Measurements from ENCODE around the gene CD300A.

Gene CD300A

GRCh38 chr17:74455025-74455545, 11.3 kb upstream of the CD300A start:
- H3K27ac Mint-ChIP-seq, result no peak overlapping the region
- no peaks in the 10 kb centered on the region for H3K9me3 Mint-ChIP-seq
- peaks cover 28% of the 10 kb centered on the region for H3K4me1 Mint-ChIP-seq (ENCODE audit: low read depth)
- H3K4me3 Mint-ChIP-seq, result no peak overlapping the region
- DNase-seq (ENCODE audit: low spot score), result no peak
- peaks cover 12% of the 10 kb centered on the region for H3K27me3 Mint-ChIP-seq (ENCODE audit: low read depth)
- no peaks in the 10 kb centered on the region for H3K36me3 Mint-ChIP-seq (ENCODE audit: low read depth)

DNA sequence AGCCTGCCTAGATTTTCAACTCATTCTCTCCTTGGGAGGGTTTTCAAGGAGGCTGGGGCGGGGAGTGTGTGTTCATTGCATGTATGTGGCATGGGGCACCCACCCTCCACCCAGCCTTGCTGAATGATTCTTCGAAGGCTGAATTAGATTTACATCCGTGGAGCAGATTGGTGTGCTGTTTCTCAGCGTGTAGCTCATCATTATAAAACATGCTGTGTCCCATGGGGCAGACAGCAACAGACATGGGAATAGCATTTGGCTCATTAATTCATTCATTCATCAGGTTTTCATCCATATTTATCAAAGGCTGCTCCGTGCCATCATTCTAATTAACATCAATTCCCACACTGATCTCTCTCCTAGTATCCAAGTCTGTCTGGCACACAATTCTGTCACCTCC, 10.6 kb upstream of the CD300A start:
- Mint-ChIP-seq H3K27ac (no peak overlapping the region), H3K27me3 (ENCODE audit: low read depth) (peaks cover 14% of the 10 kb centered on the region), H3K4me1 (ENCODE audit: low read depth) (peaks cover 29% of the 10 kb centered on the region), H3K9me3 (no peaks in the 10 kb centered on the region), H3K4me3 (no peak overlapping the region), H3K36me3 (ENCODE audit: low read depth) (no peaks in the 10 kb centered on the region)
- DNase-seq (ENCODE audit: low spot score), result no peak

DNA sequence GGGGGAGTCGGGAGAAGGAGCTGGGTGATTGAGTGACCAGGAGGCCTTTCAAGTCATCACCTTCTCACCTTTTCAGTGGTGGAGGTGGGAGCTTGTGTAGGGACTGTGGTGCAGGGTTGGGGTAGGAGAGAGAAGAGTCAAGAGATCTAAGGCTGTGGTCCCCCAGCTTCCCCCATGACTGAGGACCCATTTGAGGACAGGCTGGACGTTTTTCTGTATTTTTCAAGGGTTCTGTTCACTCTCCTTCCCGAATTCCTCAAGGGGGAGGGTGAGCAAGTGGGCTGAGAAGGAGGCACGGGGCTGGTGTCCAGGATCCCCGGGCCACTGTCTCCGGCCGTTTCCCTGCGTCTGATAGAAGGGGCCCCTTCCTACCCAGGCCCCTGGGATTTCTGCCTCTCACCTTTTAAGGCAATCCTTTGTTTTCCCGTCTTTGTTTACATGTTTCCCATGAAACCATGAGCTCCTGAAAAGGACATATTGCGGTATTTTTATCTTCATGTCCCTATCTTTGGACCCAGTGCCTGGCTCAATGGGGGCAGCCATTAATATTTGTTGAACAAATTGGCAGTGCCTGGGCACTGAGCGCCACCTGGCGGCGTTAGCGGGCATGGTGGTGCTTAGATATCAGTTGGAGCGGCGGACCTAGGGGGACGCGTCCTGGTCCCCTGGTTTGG, 9.2 kb upstream of the CD300A start:
- peak; percentile 61 for DNase-seq (ENCODE audit: low spot score)
- Mint-ChIP-seq H3K27ac (no peak overlapping the region), H3K36me3 (ENCODE audit: low read depth) (no peaks in the 10 kb centered on the region), H3K4me3 (no peak overlapping the region), H3K9me3 (no peaks in the 10 kb centered on the region), H3K27me3 (ENCODE audit: low read depth) (peaks cover 12% of the 10 kb centered on the region), H3K4me1 (ENCODE audit: low read depth) (peaks cover 31% of the 10 kb centered on the region)

DNA sequence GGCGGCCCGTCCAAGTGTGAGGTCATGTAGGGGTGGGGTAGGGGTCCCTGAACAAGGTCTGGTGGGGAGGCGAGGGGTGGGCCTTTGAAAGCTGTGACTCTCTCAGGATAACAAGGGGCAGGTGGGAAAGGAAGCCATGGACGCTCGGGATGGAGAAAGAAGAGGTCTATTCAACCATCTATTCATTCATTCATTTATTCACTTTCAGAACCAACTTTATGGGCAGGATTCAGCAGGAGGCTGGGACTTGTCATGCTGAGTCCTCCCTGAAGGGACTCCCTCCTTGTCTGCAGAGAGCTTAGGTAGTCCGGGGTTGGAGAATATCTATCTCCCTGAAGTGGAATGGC, 8.6 kb upstream of the CD300A start:
- no peak for DNase-seq (ENCODE audit: low spot score)
- peaks cover 32% of the 10 kb centered on the region for H3K4me1 Mint-ChIP-seq (ENCODE audit: low read depth)
- H3K27ac Mint-ChIP-seq, result no peak overlapping the region
- H3K27me3 Mint-ChIP-seq (ENCODE audit: low read depth), result peaks cover 10% of the 10 kb centered on the region
- no peak overlapping the region for H3K4me3 Mint-ChIP-seq
- no peaks in the 10 kb centered on the region for H3K36me3 Mint-ChIP-seq (ENCODE audit: low read depth)
- H3K9me3 Mint-ChIP-seq, result no peaks in the 10 kb centered on the region

- H3K4me1 Mint-ChIP-seq (ENCODE audit: low read depth), result peaks cover 38% of the 10 kb centered on the region
- no peak for DNase-seq (ENCODE audit: low spot score)
- no peaks in the 10 kb centered on the region for H3K36me3 Mint-ChIP-seq (ENCODE audit: low read depth)
- H3K9me3 Mint-ChIP-seq, result no peaks in the 10 kb centered on the region
- peaks cover 9% of the 10 kb centered on the region for H3K27me3 Mint-ChIP-seq (ENCODE audit: low read depth)
- no peak overlapping the region for H3K27ac Mint-ChIP-seq
- no peak overlapping the region for H3K4me3 Mint-ChIP-seq
These were observed 7.6 kb upstream of the CD300A start for GRCh38 chr17:74458835-74459234.

DNA sequence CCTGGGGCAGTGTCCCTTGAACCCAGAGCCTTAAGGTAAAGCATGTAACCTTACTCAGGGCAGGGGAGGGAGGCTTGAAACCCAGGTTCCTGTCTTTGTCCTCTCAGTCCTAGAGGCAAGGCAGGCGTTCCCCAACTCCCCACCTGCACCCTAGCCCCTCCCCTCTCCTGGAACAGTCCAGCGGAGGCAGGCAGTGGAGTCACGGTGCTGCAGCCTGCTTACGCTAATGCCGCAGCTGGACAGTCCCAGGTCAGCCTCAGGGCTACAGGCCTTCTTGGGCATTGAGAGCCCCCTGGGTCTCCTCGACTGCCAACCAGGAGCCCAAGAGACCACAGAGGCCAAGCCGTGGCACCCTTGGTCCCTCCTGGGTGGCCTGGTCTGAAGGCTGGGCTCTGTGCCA, 6.8 kb upstream of the CD300A start:
- Mint-ChIP-seq H3K36me3 (ENCODE audit: low read depth) (no peaks in the 10 kb centered on the region), H3K9me3 (no peaks in the 10 kb centered on the region)

DNA sequence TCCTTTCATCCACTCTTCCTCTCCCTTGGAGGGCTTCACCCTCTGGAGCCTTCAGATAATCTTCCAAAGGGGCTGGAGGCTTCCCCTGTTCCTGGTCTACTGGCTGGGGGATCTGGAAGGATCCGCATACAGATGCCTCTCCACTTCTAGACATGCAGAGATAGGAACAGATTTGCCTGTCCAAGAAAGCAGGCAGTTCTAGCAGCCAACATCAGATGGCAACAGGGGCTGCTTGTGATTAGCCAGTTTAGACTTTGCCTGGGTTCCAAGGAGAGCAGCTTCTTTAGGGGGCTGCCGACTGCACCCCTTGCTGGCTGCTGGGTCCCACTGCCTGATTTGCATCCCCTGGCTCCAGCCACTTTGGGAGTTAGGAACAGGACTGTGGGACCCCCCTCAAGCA, 6.2 kb upstream of the CD300A start:
- no peak for DNase-seq (ENCODE audit: low spot score)
- Mint-ChIP-seq H3K4me3 (no peak overlapping the region), H3K27ac (no peak overlapping the region), H3K27me3 (ENCODE audit: low read depth) (peaks cover 9% of the 10 kb centered on the region), H3K9me3 (no peaks in the 10 kb centered on the region), H3K4me1 (ENCODE audit: low read depth) (peaks cover 37% of the 10 kb centered on the region), H3K36me3 (ENCODE audit: low read depth) (no peaks in the 10 kb centered on the region)

More for the DNA sequence above, 6.8 kb upstream of the CD300A start:
- Mint-ChIP-seq H3K4me3 (no peak overlapping the region), H3K4me1 (ENCODE audit: low read depth) (peaks cover 37% of the 10 kb centered on the region), H3K27me3 (ENCODE audit: low read depth) (peaks cover 9% of the 10 kb centered on the region), H3K27ac (no peak overlapping the region)
- no peak for DNase-seq (ENCODE audit: low spot score)

DNA sequence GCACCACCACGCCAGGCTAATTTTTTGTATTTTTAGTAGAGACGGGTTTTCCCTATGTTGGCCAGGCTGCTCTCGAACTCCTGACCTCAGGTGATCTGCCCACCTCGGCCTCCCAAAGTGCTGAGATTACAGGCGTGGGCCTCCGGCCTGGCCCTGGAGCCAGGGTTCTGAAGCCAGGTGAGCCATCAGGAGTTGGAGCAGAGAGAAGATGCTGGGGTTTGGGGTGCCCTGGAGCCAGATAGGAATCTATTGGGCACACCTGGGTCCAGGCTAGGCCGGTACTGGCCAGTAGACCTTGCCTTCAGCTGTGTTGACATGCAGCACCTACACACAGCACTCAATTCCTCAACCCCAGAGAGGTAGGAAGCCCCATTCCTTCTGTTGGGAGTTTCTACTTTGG, 5.4 kb upstream of the CD300A start:
- Mint-ChIP-seq H3K4me3 (no peak overlapping the region), H3K27ac (no peak overlapping the region), H3K36me3 (ENCODE audit: low read depth) (no peaks in the 10 kb centered on the region), H3K4me1 (ENCODE audit: low read depth) (peaks cover 37% of the 10 kb centered on the region), H3K9me3 (no peaks in the 10 kb centered on the region), H3K27me3 (ENCODE audit: low read depth) (peaks cover 9% of the 10 kb centered on the region)
- DNase-seq (ENCODE audit: low spot score), result no peak

GRCh38 chr17:74461611-74462010, 4.8 kb upstream of the CD300A start:
- no peak for DNase-seq (ENCODE audit: low spot score)
- peaks cover 37% of the 10 kb centered on the region for H3K4me1 Mint-ChIP-seq (ENCODE audit: low read depth)
- no peaks in the 10 kb centered on the region for H3K9me3 Mint-ChIP-seq
- H3K36me3 Mint-ChIP-seq (ENCODE audit: low read depth), result no peaks in the 10 kb centered on the region
- H3K27ac Mint-ChIP-seq, result no peak overlapping the region
- peaks cover 9% of the 10 kb centered on the region for H3K27me3 Mint-ChIP-seq (ENCODE audit: low read depth)
- H3K4me3 Mint-ChIP-seq, result no peak overlapping the region

DNA sequence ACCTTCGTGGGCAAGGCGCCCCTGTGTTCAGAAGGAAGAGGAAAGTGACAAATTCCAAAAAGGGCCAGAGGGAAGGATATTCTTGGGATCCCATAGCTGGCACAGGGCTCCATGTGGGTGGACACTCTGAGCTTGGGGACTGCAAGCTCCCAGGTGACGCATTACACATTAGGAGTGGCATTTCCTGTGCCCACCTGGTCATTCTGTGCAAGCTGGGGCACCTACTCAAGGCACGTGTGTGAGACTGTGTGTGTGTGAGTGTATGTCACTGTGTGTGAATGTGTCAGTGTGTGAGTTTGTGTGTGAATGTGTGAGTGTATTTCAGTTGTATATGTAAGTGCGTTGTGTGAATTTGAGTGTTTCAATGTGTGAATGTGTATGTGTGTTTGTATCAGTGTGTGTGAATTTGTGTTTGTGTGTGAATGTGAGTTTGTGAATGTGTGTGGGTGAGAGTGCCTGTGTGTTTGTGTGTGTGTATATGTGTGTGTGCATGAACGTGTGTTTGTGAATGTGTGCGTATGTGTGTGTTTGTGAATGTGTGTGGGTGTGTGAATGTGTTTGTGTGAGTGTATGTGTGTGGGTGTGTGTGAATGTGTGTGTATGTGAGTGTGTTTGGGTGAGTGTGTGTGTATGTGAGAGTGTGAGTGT, 1.6 kb upstream of the CD300A start:
- peaks cover 9% of the 10 kb centered on the region for H3K36me3 Mint-ChIP-seq (ENCODE audit: low read depth)
- H3K4me1 Mint-ChIP-seq (ENCODE audit: low read depth), result peaks cover 32% of the 10 kb centered on the region
- no peak for DNase-seq (ENCODE audit: low spot score)
- no peak overlapping the region for H3K4me3 Mint-ChIP-seq
- no peaks in the 10 kb centered on the region for H3K9me3 Mint-ChIP-seq
- H3K27ac Mint-ChIP-seq, result no peak overlapping the region
- peaks cover 2% of the 10 kb centered on the region for H3K27me3 Mint-ChIP-seq (ENCODE audit: low read depth)

- H3K4me1 Mint-ChIP-seq (ENCODE audit: low read depth), result peaks cover 35% of the 10 kb centered on the region
- no peaks in the 10 kb centered on the region for H3K27me3 Mint-ChIP-seq (ENCODE audit: low read depth)
- no peaks in the 10 kb centered on the region for H3K9me3 Mint-ChIP-seq
- DNase-seq (ENCODE audit: low spot score), result no peak
- H3K27ac Mint-ChIP-seq, result no peak overlapping the region
- no peak overlapping the region for H3K4me3 Mint-ChIP-seq
- peaks cover 15% of the 10 kb centered on the region for H3K36me3 Mint-ChIP-seq (ENCODE audit: low read depth)
These were observed 890 bp upstream of the CD300A start for GRCh38 chr17:74465378-74466110.

- H3K36me3 Mint-ChIP-seq (ENCODE audit: low read depth), result peaks cover 22% of the 10 kb centered on the region
- peaks cover 37% of the 10 kb centered on the region for H3K4me1 Mint-ChIP-seq (ENCODE audit: low read depth)
- DNase-seq (ENCODE audit: low spot score), result peak; percentile 36
- no peaks in the 10 kb centered on the region for H3K27me3 Mint-ChIP-seq (ENCODE audit: low read depth)
- H3K27ac Mint-ChIP-seq, result no peak overlapping the region
- no peak overlapping the region for H3K4me3 Mint-ChIP-seq
- no peaks in the 10 kb centered on the region for H3K9me3 Mint-ChIP-seq
These were observed 372 bp downstream of the CD300A start for GRCh38 chr17:74466828-74467184.

DNA sequence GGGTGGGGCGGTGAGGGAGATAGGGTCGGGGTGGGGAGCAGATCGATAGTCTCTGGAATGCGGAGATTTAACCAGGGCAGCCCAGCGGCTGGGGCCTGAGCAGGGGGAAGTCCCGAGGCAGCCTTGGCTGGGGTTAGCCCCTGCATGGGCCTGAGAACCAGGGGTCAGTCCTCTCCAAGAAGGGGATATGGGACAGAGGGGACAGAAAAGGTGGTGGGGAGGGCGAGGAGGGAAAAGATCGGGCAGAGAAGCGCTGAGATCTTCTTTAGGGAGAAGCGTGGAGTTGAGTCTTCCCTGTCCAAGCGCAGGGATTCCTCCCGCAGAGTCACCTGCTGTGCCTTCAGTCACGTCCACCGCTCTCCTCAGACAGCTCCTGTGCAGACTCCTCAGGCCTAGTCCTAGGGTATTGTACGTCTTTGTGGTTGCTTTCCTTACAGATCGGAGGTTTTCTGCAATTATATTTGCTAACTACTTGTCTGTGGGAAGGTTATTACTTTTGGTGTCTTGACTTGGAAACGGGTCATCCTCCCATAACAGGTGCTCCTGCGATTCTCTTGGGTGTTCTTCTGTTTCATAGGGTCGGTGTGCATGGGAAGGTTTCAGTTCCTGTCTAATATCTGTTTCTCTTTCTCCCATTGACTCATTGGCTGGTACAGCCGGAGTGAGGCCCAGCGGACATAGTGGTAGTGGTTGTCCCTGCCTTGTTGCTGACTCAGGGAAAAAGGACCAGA, 952 bp downstream of the CD300A start:
- peak; percentile 18 for DNase-seq (ENCODE audit: low spot score)

GRCh38 chr17:74471341-74471740, 4.9 kb downstream of the CD300A start:
- peaks cover 62% of the 10 kb centered on the region for H3K36me3 Mint-ChIP-seq (ENCODE audit: low read depth)
- H3K27ac Mint-ChIP-seq, result peak overlapping the region; percentile 19
- peak overlapping the region; percentile 21 for H3K4me3 Mint-ChIP-seq
- H3K9me3 Mint-ChIP-seq, result peaks cover 16% of the 10 kb centered on the region
- H3K4me1 Mint-ChIP-seq (ENCODE audit: low read depth), result peaks cover 42% of the 10 kb centered on the region
- no peak for DNase-seq (ENCODE audit: low spot score)
- H3K27me3 Mint-ChIP-seq (ENCODE audit: low read depth), result no peaks in the 10 kb centered on the region

More for the DNA sequence above, 952 bp downstream of the CD300A start:
- Mint-ChIP-seq H3K4me3 (no peak overlapping the region), H3K27ac (peak overlapping the region; percentile 90), H3K36me3 (ENCODE audit: low read depth) (peaks cover 27% of the 10 kb centered on the region), H3K27me3 (ENCODE audit: low read depth) (no peaks in the 10 kb centered on the region), H3K9me3 (no peaks in the 10 kb centered on the region), H3K4me1 (ENCODE audit: low read depth) (peaks cover 40% of the 10 kb centered on the region)
